HEK293 (cell line): ENCODE measurements around the gene LRFN2.

Experiments used
- CTCF ChIA-PET: fragments of 350-600 bp; formaldehyde crosslinking; extraction: SDS; loops from one replicate; lab custom pipeline; 2021; ENCODE audit warnings: antibody characterized with exemption; lab: Yijun Ruan, JAX
- POLR2A ChIA-PET: fragments of 300-600 bp; formaldehyde crosslinking; extraction: SDS; loops from one replicate; lab custom pipeline; 2020; ENCODE audit warnings: antibody characterized with exemption, inconsistent platforms; lab: Yijun Ruan, JAX
- H3K27ac ChIP-seq: fragments of 200-500 bp; sonication (Bioruptor generic); 2 replicates; pipeline ENCODE4 v1.5.1; 2014; ENCODE audit warnings: low read depth, low read length, control low read depth, inconsistent platforms; ENCODE audit errors: extremely low read depth
- H3K36me3 ChIP-seq, 2 experiments: fragments of 200-500 bp in 1 of 2; sonication (Bioruptor generic) in 1 of 2; 1 replicate in 1 of 2; 2 replicates in 1 of 2; pipeline ENCODE4 v1.5.1; 2014 to 2017; ENCODE audit warnings: inconsistent platforms in 2 of 2, low read length in 2 of 2; ENCODE audit not compliant: control insufficient read depth in 2 of 2, insufficient read depth in 1 of 2
- H3K4me1 ChIP-seq: fragments of 200-500 bp; sonication (Bioruptor generic); 2 replicates; pipeline ENCODE4 v1.5.1; 2014; ENCODE audit warnings: mild to moderate bottlenecking, low read length, inconsistent platforms; ENCODE audit not compliant: control insufficient read depth, insufficient read depth
- H3K4me3 ChIP-seq: 2 replicates; pipeline ENCODE4 v1.5.1; 2011; ENCODE audit warnings: low read depth, mild to moderate bottlenecking, control low read depth, low read length, moderate library complexity
- H3K9me3 ChIP-seq: fragments of 200-500 bp; sonication (Bioruptor generic); 2 replicates; pipeline ENCODE4 v1.5.1; 2014; ENCODE audit warnings: low read depth, low read length, inconsistent platforms; ENCODE audit not compliant: control insufficient read depth, insufficient read depth
- EGR2 ChIP-seq: fragments of 450-650 bp; formaldehyde crosslinking; IDR thresholded peaks from 2 replicates; pipeline ENCODE4 v1.5.1; 2016; ENCODE audit warnings: low read depth, missing biosample characterization, missing genetic modification characterization
- GLIS2 ChIP-seq: fragments of 450-650 bp; formaldehyde crosslinking; IDR thresholded peaks from 2 replicates; pipeline ENCODE4 v1.5.1; 2016; ENCODE audit warnings: missing biosample characterization, missing genetic modification characterization
- KLF16 ChIP-seq: fragments of 450-650 bp; formaldehyde crosslinking; IDR thresholded peaks from 2 replicates; pipeline ENCODE4 v1.5.1; 2017; ENCODE audit warnings: missing biosample characterization, missing genetic modification characterization
- MZF1 ChIP-seq: fragments of 450-650 bp; formaldehyde crosslinking; IDR thresholded peaks from 2 replicates; pipeline ENCODE4 v1.5.1; 2017; ENCODE audit warnings: missing biosample characterization, missing genetic modification characterization, borderline replicate concordance
- PRDM1 ChIP-seq: fragments of 450-650 bp; formaldehyde crosslinking; IDR thresholded peaks from 2 replicates; pipeline ENCODE4; 2016; ENCODE audit warnings: missing biosample characterization, missing genetic modification characterization
- PRDM10 ChIP-seq: fragments of 450-650 bp; formaldehyde crosslinking; IDR thresholded peaks from 2 replicates; pipeline ENCODE4 v1.5.1; 2016; ENCODE audit warnings: missing biosample characterization, missing genetic modification characterization
- SCRT2 ChIP-seq: fragments of 450-650 bp; formaldehyde crosslinking; IDR thresholded peaks from 2 replicates; pipeline ENCODE4 v1.5.1; 2016; ENCODE audit warnings: missing biosample characterization, missing genetic modification characterization
- ZBTB17 ChIP-seq: fragments of 450-650 bp; formaldehyde crosslinking; IDR thresholded peaks from 2 replicates; pipeline ENCODE4 v1.5.1; 2016; ENCODE audit warnings: missing biosample characterization, missing genetic modification characterization
- ZBTB7A ChIP-seq: fragments of 450-650 bp; formaldehyde crosslinking; IDR thresholded peaks from 2 replicates; pipeline ENCODE4 v1.5.1; 2016; ENCODE audit warnings: low read depth, missing biosample characterization, missing genetic modification characterization
- ZFP37 ChIP-seq: fragments of 450-650 bp; formaldehyde crosslinking; IDR thresholded peaks from 2 replicates; pipeline ENCODE4 v1.5.1; 2016; ENCODE audit warnings: missing biosample characterization, missing genetic modification characterization
- ZNF138 ChIP-seq: fragments of 450-650 bp; formaldehyde crosslinking; IDR thresholded peaks from 2 replicates; pipeline ENCODE4 v1.5.1; 2016; ENCODE audit warnings: missing biosample characterization, missing genetic modification characterization, borderline replicate concordance
- ZNF350 ChIP-seq: fragments of 450-650 bp; formaldehyde crosslinking; IDR thresholded peaks from 2 replicates; pipeline ENCODE4 v1.5.0; 2017; ENCODE audit warnings: missing biosample characterization, mild to moderate bottlenecking, missing genetic modification characterization
- ZNF391 ChIP-seq: fragments of 450-650 bp; formaldehyde crosslinking; IDR thresholded peaks from 2 replicates; pipeline ENCODE4 v1.5.1; 2016; ENCODE audit warnings: low read depth, missing biosample characterization, missing genetic modification characterization, borderline replicate concordance
- ZNF514 ChIP-seq: fragments of 450-650 bp; formaldehyde crosslinking; IDR thresholded peaks from 2 replicates; pipeline ENCODE4 v1.5.1; 2016; ENCODE audit warnings: missing biosample characterization, missing genetic modification characterization
- ZNF529 ChIP-seq: fragments of 450-650 bp; formaldehyde crosslinking; IDR thresholded peaks from 2 replicates; pipeline ENCODE4 v1.5.1; 2017; ENCODE audit warnings: missing genetic modification characterization, missing biosample characterization; ENCODE audit not compliant: insufficient replicate concordance
- ZNF530 ChIP-seq: fragments of 450-650 bp; formaldehyde crosslinking; IDR thresholded peaks from 2 replicates; pipeline ENCODE4 v1.5.1; 2016; ENCODE audit warnings: low read depth, missing biosample characterization, missing genetic modification characterization
- ZNF544 ChIP-seq: fragments of 450-650 bp; formaldehyde crosslinking; IDR thresholded peaks from 2 replicates; pipeline ENCODE4 v1.5.0; 2017; ENCODE audit warnings: missing biosample characterization, missing genetic modification characterization
- ZNF549 ChIP-seq: fragments of 450-650 bp; IDR thresholded peaks from 2 replicates; pipeline ENCODE4 v1.5.1; 2018; ENCODE audit warnings: missing biosample characterization, missing genetic modification characterization, mild to moderate bottlenecking, inconsistent platforms, moderate library complexity
- ZNF571 ChIP-seq: fragments of 450-650 bp; formaldehyde crosslinking; IDR thresholded peaks from 2 replicates; pipeline ENCODE4 v1.5.0; 2017; ENCODE audit warnings: missing biosample characterization, missing genetic modification characterization
- ZNF629 ChIP-seq: fragments of 450-650 bp; formaldehyde crosslinking; IDR thresholded peaks from 2 replicates; pipeline ENCODE4 v1.5.1; 2017; ENCODE audit warnings: missing biosample characterization, missing genetic modification characterization
- ZNF701 ChIP-seq: fragments of 450-650 bp; formaldehyde crosslinking; IDR thresholded peaks from 2 replicates; pipeline ENCODE4 v1.5.1; 2016; ENCODE audit warnings: missing biosample characterization, missing genetic modification characterization
- ZNF747 ChIP-seq: fragments of 450-650 bp; formaldehyde crosslinking; IDR thresholded peaks from 2 replicates; pipeline ENCODE4 v1.5.1; 2016; ENCODE audit warnings: missing biosample characterization, missing genetic modification characterization
- ZNF776 ChIP-seq: fragments of 450-650 bp; formaldehyde crosslinking; IDR thresholded peaks from 2 replicates; pipeline ENCODE4 v1.5.0; 2017; ENCODE audit warnings: missing biosample characterization, missing genetic modification characterization, borderline replicate concordance
- ZNF785 ChIP-seq: fragments of 450-650 bp; formaldehyde crosslinking; IDR thresholded peaks from 2 replicates; pipeline ENCODE4 v1.5.1; 2016; ENCODE audit warnings: missing biosample characterization, missing genetic modification characterization
- TF ChIP-seq, protein P1 (sequence below): fragments of 450-650 bp; formaldehyde crosslinking; IDR thresholded peaks from 2 replicates; pipeline ENCODE4 v1.5.1; 2016; ENCODE audit warnings: missing biosample characterization, missing genetic modification characterization
- TF ChIP-seq, protein P2 (sequence below): fragments of 450-650 bp; formaldehyde crosslinking; IDR thresholded peaks from 2 replicates; pipeline ENCODE4 v1.5.1; 2016; ENCODE audit warnings: missing biosample characterization, missing genetic modification characterization
- TF ChIP-seq, protein P3 (sequence below): fragments of 450-650 bp; formaldehyde crosslinking; IDR thresholded peaks from 2 replicates; pipeline ENCODE4 v1.5.1; 2017; ENCODE audit warnings: missing biosample characterization, mild to moderate bottlenecking, missing genetic modification characterization, moderate library complexity

The LRFN2 gene

GRCh38 chr6:40408786-40409542, 178.2 kb downstream of the LRFN2 start:
- no peaks in the 10 kb centered on the region for H3K36me3 ChIP-seq
- H3K27ac ChIP-seq = no peak overlapping the region
- ChIA-PET POLR2A (no interaction called here), CTCF (interaction anchor here (0.6 kb wide), 1 partner anchor 475 kb away, joined by 3 read pairs; the partner anchor contains the start of gene MOCS1)
- TF ChIP-seq KLF16 (tag by site-specific recombination) = no peak
- no peaks in the 10 kb centered on the region for H3K9me3 ChIP-seq
- no peak overlapping the region for H3K4me3 ChIP-seq
- no peaks in the 10 kb centered on the region for H3K4me1 ChIP-seq

DNA sequence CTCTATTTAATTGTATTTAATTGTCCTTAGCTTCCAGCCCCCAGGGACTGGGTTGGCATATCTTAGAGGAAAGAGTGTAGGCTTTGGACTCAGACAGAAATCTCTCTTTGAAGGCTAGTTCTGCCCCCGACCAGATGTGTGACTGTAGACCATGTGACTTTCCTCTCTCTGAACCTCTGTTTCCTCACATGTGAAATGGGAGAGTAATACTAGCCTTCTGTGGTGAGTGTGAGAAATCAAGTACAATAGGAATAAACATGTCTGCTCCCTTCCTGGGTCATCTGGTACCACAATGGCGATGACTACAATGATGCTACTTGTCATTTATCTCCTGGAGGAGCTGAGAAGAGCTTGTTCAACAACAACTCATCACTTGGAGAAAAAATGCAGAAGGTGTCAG, 179.9 kb downstream of the LRFN2 start:
- no peaks in the 10 kb centered on the region for H3K9me3 ChIP-seq
- no peaks in the 10 kb centered on the region for H3K36me3 ChIP-seq
- TF ChIP-seq SCRT2 (tag by site-specific recombination) (no peak), ZNF530 (no peak), ZNF514 (tag by site-specific recombination) (no peak), ZNF629 (tag by site-specific recombination) (no peak), EGR2 (tag by site-specific recombination) (no peak), ZNF549 (no peak), ZNF138 (no peak), ZBTB7A (tag by site-specific recombination) (no peak), PRDM1 (tag by site-specific recombination) (no peak), ZNF544 (tag by site-specific recombination) (no peak), ZNF701 (tag by site-specific recombination) (no peak), ZNF785 (tag by site-specific recombination) (no peak), ZNF391 (tag by site-specific recombination) (no peak), GLIS2 (no peak), ZFP37 (tag by site-specific recombination) (no peak), ZNF571 (tag by site-specific recombination) (no peak)
- TF ChIP-seq, protein P1, sequence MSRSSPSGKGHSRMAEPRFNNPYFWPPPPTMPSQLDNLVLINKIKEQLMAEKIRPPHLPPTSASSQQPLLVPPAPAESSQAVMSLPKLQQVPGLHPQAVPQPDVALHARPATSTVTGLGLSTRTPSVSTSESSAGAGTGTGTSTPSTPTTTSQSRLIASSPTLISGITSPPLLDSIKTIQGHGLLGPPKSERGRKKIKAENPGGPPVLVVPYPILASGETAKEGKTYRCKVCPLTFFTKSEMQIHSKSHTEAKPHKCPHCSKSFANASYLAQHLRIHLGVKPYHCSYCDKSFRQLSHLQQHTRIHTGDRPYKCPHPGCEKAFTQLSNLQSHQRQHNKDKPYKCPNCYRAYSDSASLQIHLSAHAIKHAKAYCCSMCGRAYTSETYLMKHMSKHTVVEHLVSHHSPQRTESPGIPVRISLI = no peak
- no peak overlapping the region for H3K27ac ChIP-seq
- ChIA-PET CTCF (no interaction called here), POLR2A (no interaction called here)
- H3K4me3 ChIP-seq = no peak overlapping the region
- H3K4me1 ChIP-seq = no peaks in the 10 kb centered on the region

GRCh38 chr6:40406175-40406574, 181.0 kb downstream of the LRFN2 start:
- Histone ChIP-seq H3K9me3 (no peaks in the 10 kb centered on the region), H3K27ac (no peak overlapping the region), H3K4me3 (no peak overlapping the region), H3K36me3 (no peaks in the 10 kb centered on the region), H3K4me1 (no peaks in the 10 kb centered on the region)
- ChIA-PET POLR2A (no interaction called here), CTCF (no interaction called here)
- no peak for TF ChIP-seq MZF1 (tag by site-specific recombination)
- no peak for TF ChIP-seq ZBTB17 (tag by site-specific recombination)
- TF ChIP-seq, protein P2, sequence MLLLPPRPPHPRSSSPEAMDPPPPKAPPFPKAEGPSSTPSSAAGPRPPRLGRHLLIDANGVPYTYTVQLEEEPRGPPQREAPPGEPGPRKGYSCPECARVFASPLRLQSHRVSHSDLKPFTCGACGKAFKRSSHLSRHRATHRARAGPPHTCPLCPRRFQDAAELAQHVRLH (tag by site-specific recombination) = no peak
- TF ChIP-seq, protein P3, sequence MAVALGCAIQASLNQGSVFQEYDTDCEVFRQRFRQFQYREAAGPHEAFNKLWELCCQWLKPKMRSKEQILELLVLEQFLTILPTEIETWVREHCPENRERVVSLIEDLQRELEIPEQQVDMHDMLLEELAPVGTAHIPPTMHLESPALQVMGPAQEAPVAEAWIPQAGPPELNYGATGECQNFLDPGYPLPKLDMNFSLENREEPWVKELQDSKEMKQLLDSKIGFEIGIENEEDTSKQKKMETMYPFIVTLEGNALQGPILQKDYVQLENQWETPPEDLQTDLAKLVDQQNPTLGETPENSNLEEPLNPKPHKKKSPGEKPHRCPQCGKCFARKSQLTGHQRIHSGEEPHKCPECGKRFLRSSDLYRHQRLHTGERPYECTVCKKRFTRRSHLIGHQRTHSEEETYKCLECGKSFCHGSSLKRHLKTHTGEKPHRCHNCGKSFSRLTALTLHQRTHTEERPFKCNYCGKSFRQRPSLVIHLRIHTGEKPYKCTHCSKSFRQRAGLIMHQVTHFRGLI (tag by site-specific recombination) = no peak
- no peak for TF ChIP-seq ZNF571 (tag by site-specific recombination)
- TF ChIP-seq PRDM10 (tag by site-specific recombination) = no peak
- TF ChIP-seq ZNF350 (tag by site-specific recombination) = no peak
- no peak for TF ChIP-seq ZNF776
- no peak for TF ChIP-seq ZNF529
- no peak for TF ChIP-seq ZNF747 (tag by site-specific recombination)
